CD14-positive monocyte (primary cell): Measurements from ENCODE around the gene CACNA1C. TPM values are rescaled to one million over a fixed set of nuclear protein-coding genes. Genes with fewer than 3 reads are reported as not detected.
A peak's percentile ranks its signal among the peaks of the same experiment; 100 is the strongest.

ENCODE experiments used
- DNase-seq, 3 donors: peaks; one replicate each; pipeline ENCODE4 v3.0.0-alpha.2; 2011 to 2022
- H2AFZ ChIP-seq: 2 replicates; pipeline ENCODE4 v1.6.0; 2012; ENCODE audit warnings: mild to moderate bottlenecking, low read depth, low read length, inconsistent platforms; ENCODE audit not compliant: insufficient read depth, poor library complexity, severe bottlenecking
- H3K27ac ChIP-seq, 2 donors: 1 replicate in 1 of 2; 2 replicates in 1 of 2; pipeline ENCODE4 v1.5.1; 2012 to 2013; ENCODE audit warnings: low read length in 2 of 2, control low read depth in 1 of 2, inconsistent platforms in 1 of 2, low read depth in 1 of 2, mild to moderate bottlenecking in 1 of 2
- H3K27me3 ChIP-seq, 2 donors: one replicate each; pipeline versions ENCODE4 v1.6.0 to v1.6.1; 2011 to 2013; ENCODE audit warnings: low read length in 2 of 2; ENCODE audit not compliant: control insufficient read depth in 2 of 2, insufficient read depth in 2 of 2
- H3K36me3 ChIP-seq, 2 donors: replicated peaks in 1 of 2; 1 replicate in 1 of 2; 2 replicates in 1 of 2; pipeline versions ENCODE4 v1.5.1 to v1.6.1; 2012 to 2013; ENCODE audit warnings: low read length in 2 of 2, control low read depth in 1 of 2, inconsistent platforms in 1 of 2, mild to moderate bottlenecking in 1 of 2; ENCODE audit not compliant: insufficient read depth in 2 of 2, control insufficient read depth in 1 of 2
- H3K4me1 ChIP-seq, 2 donors: 1 replicate in 1 of 2; 2 replicates in 1 of 2; pipeline versions ENCODE4 v1.5.1 to v1.6.1; 2012 to 2013; ENCODE audit warnings: low read length in 2 of 2, control low read depth in 1 of 2, inconsistent platforms in 1 of 2, mild to moderate bottlenecking in 1 of 2, moderate library complexity in 1 of 2; ENCODE audit not compliant: insufficient read depth in 2 of 2, control insufficient read depth in 1 of 2
- H3K4me2 ChIP-seq: replicated peaks from 2 replicates; pipeline ENCODE3; 2012; ENCODE audit warnings: low read length, moderate library complexity, mild to moderate bottlenecking; ENCODE audit not compliant: poor library complexity, severe bottlenecking; ENCODE audit errors: extremely low read depth
- H3K4me3 ChIP-seq, 3 experiments: fragments of 200-600 bp in 1 of 3; sonication (generic) in 1 of 3; replicated peaks in 1 of 3; 1 replicate in 2 of 3; 2 replicates in 1 of 3; pipeline ENCODE4 v1.5.1; 2011 to 2013; ENCODE audit warnings: low read length in 3 of 3, mild to moderate bottlenecking in 3 of 3, control low read depth in 2 of 3, low read depth in 2 of 3, inconsistent platforms in 1 of 3, moderate library complexity in 1 of 3
- H3K79me2 ChIP-seq: 2 replicates; pipeline ENCODE4 v1.6.0; 2012; ENCODE audit warnings: mild to moderate bottlenecking, control low read depth, inconsistent platforms, low read length, moderate library complexity; ENCODE audit not compliant: insufficient read depth
- H3K9ac ChIP-seq: 2 replicates; pipeline ENCODE4 v1.6.0; 2017; ENCODE audit warnings: low read length, mild to moderate bottlenecking; ENCODE audit not compliant: insufficient read depth, poor library complexity, severe bottlenecking
- H3K9me3 ChIP-seq, 2 donors: replicated peaks in 1 of 2; 1 replicate in 1 of 2; 2 replicates in 1 of 2; pipeline versions ENCODE4 v1.5.1 to v1.6.1; 2012 to 2013; ENCODE audit warnings: low read length in 2 of 2, control low read depth in 1 of 2; ENCODE audit not compliant: control insufficient read depth in 1 of 2, insufficient read depth in 1 of 2
- H4K20me1 ChIP-seq: 2 replicates; pipeline ENCODE4 v1.6.0; 2012; ENCODE audit warnings: mild to moderate bottlenecking, low read length, control low read depth, moderate library complexity; ENCODE audit not compliant: insufficient read depth
- H3K27ac Mint-ChIP-seq, 7 donors: one replicate each; pipeline ENCODE4 v1.8.0; 2020; ENCODE audit warnings: mild to moderate bottlenecking in 7 of 7, mixed read lengths in 7 of 7, moderate library complexity in 6 of 7, inconsistent platforms in 2 of 7
- H3K27me3 Mint-ChIP-seq, 3 donors: one replicate each; pipeline ENCODE4 v1.8.0; 2021 to 2022; ENCODE audit warnings: low read depth in 3 of 3, mild to moderate bottlenecking in 3 of 3, mixed read lengths in 3 of 3, moderate library complexity in 3 of 3, inconsistent platforms in 1 of 3
- H3K36me3 Mint-ChIP-seq, 2 donors: one replicate each; pipeline ENCODE4 v1.8.0; 2020; ENCODE audit warnings: mixed read lengths in 2 of 2, inconsistent platforms in 1 of 2, mild to moderate bottlenecking in 1 of 2
- H3K4me1 Mint-ChIP-seq: one replicate; pipeline ENCODE4 v1.8.0; 2020; ENCODE audit warnings: mild to moderate bottlenecking, mixed read lengths
- H3K4me3 Mint-ChIP-seq, 2 donors: one replicate each; pipeline ENCODE4 v1.8.0; 2020; ENCODE audit warnings: mild to moderate bottlenecking in 2 of 2, mixed read lengths in 2 of 2, moderate library complexity in 1 of 2
- H3K9me3 Mint-ChIP-seq, 7 donors: one replicate each; pipeline ENCODE4 v1.8.0; 2020 to 2022; ENCODE audit warnings: mixed read lengths in 7 of 7, mild to moderate bottlenecking in 6 of 7, moderate library complexity in 6 of 7, inconsistent platforms in 2 of 7
- CTCF ChIP-seq: fragments of 200-600 bp; IDR thresholded peaks from one replicate; pipeline ENCODE4 v1.8.0; 2022; ENCODE audit warnings: antibody characterized with exemption, mild to moderate bottlenecking
- whole genome bisulfite sequencing: methylation state at CpG from one replicate; pipeline ENCODE4 v1.1.5; 2013; ENCODE audit warnings: missing lambda C conversion rate; ENCODE audit not compliant: insufficient coverage; 5-methylcytosine and 5-hydroxymethylcytosine counted together
- intact Hi-C, 2 donors: fragments of 100-400 bp; cut with micrococcal nuclease; formaldehyde crosslinking; loops; one replicate each; pipeline versions ENCODE4 v1.15.0 to v1.15.1; 2023
- polyA plus RNA-seq, 3 donors: library from polyadenylated mRNA; depleted of rRNA in 1 of 3; unstranded in 2 of 3; stranded (reverse) in 1 of 3; fragments of 300-500 nt in 2 of 3; fragments of >200 nt in 1 of 3; fragmentation: Illumina TruSeq in 2 of 3; gene quantifications; 1 replicate in 2 of 3; 2 replicates in 1 of 3; pipeline ENCODE4 v1.2.3, GENCODE V29; 2012 to 2021

CACNA1C gene
- polyA plus RNA-seq, 3 donors, result not detected

DNA sequence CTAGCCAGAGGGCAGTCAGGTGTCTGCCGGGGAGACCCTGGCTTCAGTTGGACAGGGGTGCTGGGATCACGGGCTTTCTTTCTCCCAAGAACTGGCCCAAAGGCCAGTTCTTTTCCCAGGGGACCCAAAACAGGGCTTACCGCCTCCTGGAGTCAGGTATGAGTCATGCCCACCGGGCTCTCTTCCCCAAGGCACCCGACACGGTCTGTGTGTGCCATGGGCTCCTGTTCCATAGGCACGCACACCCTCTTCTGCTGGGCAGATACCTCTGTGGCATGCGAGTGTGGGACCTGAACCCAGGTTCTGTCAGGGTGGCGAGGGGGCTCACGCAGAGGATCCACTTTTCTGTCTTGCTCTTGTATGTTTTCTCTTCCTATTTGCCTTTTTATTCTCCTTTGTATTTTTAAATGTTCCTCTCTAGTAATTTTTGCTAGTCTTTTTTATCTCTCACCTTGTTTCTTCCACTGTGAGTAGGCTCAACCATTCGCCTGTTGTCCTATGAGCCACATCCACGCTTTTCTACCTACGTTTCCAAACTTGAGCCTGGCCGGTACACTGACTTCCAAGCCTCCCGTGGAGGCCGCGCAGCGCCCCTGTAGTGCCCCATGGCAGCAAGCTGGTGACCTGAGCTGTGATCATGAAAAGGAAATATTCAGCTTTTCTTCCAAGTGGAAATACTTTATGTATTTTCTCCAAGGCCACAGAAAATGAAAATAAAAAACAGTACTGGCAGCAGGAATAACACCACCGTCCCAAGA, 362.2 kb downstream of the CACNA1C start:
- Histone ChIP-seq H4K20me1 (no peaks in the 10 kb centered on the region), H3K36me3 (no peaks in the 10 kb centered on the region), H2AFZ (no peak overlapping the region), H3K27me3 (no peaks in the 10 kb centered on the region), H3K27ac (no peak overlapping the region), H3K9me3 (no peaks in the 10 kb centered on the region), H3K79me2 (no peaks in the 10 kb centered on the region), H3K9ac (no peak overlapping the region), H3K4me3 (no peak overlapping the region), H3K4me2 (no peak overlapping the region), H3K4me1 (no peaks in the 10 kb centered on the region)
- Mint-ChIP-seq H3K9me3 (no peaks in the 10 kb centered on the region), H3K27ac (peak overlapping the region in 1 of 7 donors; percentile 5), H3K36me3 (no peaks in the 10 kb centered on the region), H3K4me1 (no peaks in the 10 kb centered on the region), H3K4me3 (no peak overlapping the region), H3K27me3 (peaks cover 0 to 2% (median 1%) of the 10 kb centered on the region in 3 donors)
- TF ChIP-seq CTCF, result no peak
- DNase-seq, result no peak
- intact Hi-C loops, result no loop called here
- 92% methylated on average over 16 of the region's 19 CpGs for WGBS

DNA sequence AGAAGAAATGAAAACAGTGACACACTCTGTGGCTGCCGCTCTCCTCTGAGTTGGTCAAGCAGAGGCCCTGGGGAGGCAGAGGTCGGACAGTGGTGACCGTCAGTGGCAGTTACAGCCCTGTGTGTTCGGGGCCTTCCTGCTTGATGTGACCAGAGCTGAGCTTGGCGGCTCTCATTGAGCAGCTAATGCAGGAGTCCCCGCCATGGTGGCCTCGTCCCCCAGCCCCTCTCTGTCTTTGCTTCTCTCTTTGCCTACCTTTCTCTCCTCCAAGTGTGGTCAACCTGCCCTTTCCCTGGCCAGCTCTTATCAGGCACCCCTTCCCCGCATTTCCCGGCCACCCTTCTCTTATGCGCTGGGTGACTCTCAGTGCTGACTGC, 362.8 kb downstream of the CACNA1C start:
- Histone ChIP-seq H3K4me2 (no peak overlapping the region), H3K79me2 (no peaks in the 10 kb centered on the region), H4K20me1 (no peaks in the 10 kb centered on the region), H2AFZ (no peak overlapping the region), H3K9ac (no peak overlapping the region), H3K27me3 (no peaks in the 10 kb centered on the region), H3K27ac (no peak overlapping the region), H3K36me3 (no peaks in the 10 kb centered on the region), H3K4me3 (no peak overlapping the region), H3K4me1 (no peaks in the 10 kb centered on the region), H3K9me3 (no peaks in the 10 kb centered on the region)
- WGBS, result 71% methylated on average over 7 of the region's 10 CpGs
- Mint-ChIP-seq H3K4me1 (no peaks in the 10 kb centered on the region), H3K27me3 (peaks cover 0 to 2% (median 1%) of the 10 kb centered on the region in 3 donors), H3K27ac (peak overlapping the region in 1 of 7 donors; percentile 5), H3K36me3 (no peaks in the 10 kb centered on the region), H3K4me3 (no peak overlapping the region), H3K9me3 (no peaks in the 10 kb centered on the region)
- no peak for TF ChIP-seq CTCF
- DNase-seq, result no peak
- intact Hi-C loops, result no loop called here
